NB4 (cell line): ENCODE measurements around the gene TMEM72.
A peak's percentile ranks its signal among the peaks of the same experiment; 100 is the strongest.
"Not testable (repeated sequence)": the region's sequence is repeated elsewhere in the genome, so short reads cannot be mapped to it uniquely, and the experiment has no call there.

ENCODE experiments used
- DNase-seq: peaks from one replicate; pipeline ENCODE4 v3.0.0; 2010; ENCODE audit warnings: low read depth
- H3K4me3 ChIP-seq: one replicate; pipeline ENCODE4 v1.5.1; 2011; ENCODE audit warnings: mild to moderate bottlenecking, low read depth, low read length, moderate library complexity
- CTCF ChIP-seq: IDR thresholded peaks from one replicate; pipeline ENCODE4 v1.5.1; 2012; ENCODE audit warnings: low read depth, low read length
- MAX ChIP-seq: IDR thresholded peaks from 2 replicates; pipeline ENCODE4 v1.6.1; 2011; ENCODE audit warnings: low read depth, low read length
- MYC ChIP-seq: IDR thresholded peaks from 2 replicates; pipeline ENCODE4 v1.6.1; 2011; ENCODE audit warnings: low read depth, low read length
- POLR2A ChIP-seq: IDR thresholded peaks from 2 replicates; pipeline ENCODE4 v1.6.1; 2011; ENCODE audit warnings: mild to moderate bottlenecking; ENCODE audit not compliant: insufficient read length; ENCODE audit errors: extremely low read depth

The TMEM72 gene

GRCh38 chr10:44864637-44865288, 46.4 kb upstream of the TMEM72 start:
- peak; percentile 82 for DNase-seq
- peak; percentile 68 for TF ChIP-seq MYC
- 0 out of 2 replicates have a peak, but pooled peaks have one; percentile 16 for TF ChIP-seq MAX
- no peak for TF ChIP-seq POLR2A
- TF ChIP-seq CTCF: peak; percentile 90
- peak overlapping the region; percentile 42 for H3K4me3 ChIP-seq

- TF ChIP-seq MAX (no peak), CTCF (no peak), MYC (no peak), POLR2A (no peak)
- DNase-seq: peak; percentile 43
- peak overlapping the region; percentile 4 for H3K4me3 ChIP-seq
Observed at GRCh38 chr10:44865289-44865671, 45.9 kb upstream of the TMEM72 start.

GRCh38 chr10:44866367-44866766, 44.8 kb upstream of the TMEM72 start:
- not testable (repeated sequence) for H3K4me3 ChIP-seq, DNase-seq

GRCh38 chr10:44870031-44870430, 41.1 kb upstream of the TMEM72 start:
- no peak for DNase-seq
- no peak overlapping the region for H3K4me3 ChIP-seq
- TF ChIP-seq CTCF (no peak), POLR2A (no peak), MAX (no peak), MYC (no peak)

- TF ChIP-seq POLR2A: no peak
- DNase-seq: no peak
- H3K4me3 ChIP-seq: no peak overlapping the region
Observed at GRCh38 chr10:44873160-44873559, 38.0 kb upstream of the TMEM72 start.

GRCh38 chr10:44874166-44874565, 37.0 kb upstream of the TMEM72 start:
- no peak for DNase-seq
- H3K4me3 ChIP-seq: no peak overlapping the region
- TF ChIP-seq CTCF (no peak), MAX (no peak), MYC (no peak), POLR2A (no peak)
